ENCODE data around the gene RPL28. TPM values are rescaled to one million over a fixed set of nuclear protein-coding genes. Genes with fewer than 3 reads are reported as not detected.

Gene RPL28
- total and polyA plus RNA-seq, 2 of the 13 experiments (the other 11 are each of a cell fraction or from before 2014, with no cell fraction given) = 105 to 420 TPM

DNA sequence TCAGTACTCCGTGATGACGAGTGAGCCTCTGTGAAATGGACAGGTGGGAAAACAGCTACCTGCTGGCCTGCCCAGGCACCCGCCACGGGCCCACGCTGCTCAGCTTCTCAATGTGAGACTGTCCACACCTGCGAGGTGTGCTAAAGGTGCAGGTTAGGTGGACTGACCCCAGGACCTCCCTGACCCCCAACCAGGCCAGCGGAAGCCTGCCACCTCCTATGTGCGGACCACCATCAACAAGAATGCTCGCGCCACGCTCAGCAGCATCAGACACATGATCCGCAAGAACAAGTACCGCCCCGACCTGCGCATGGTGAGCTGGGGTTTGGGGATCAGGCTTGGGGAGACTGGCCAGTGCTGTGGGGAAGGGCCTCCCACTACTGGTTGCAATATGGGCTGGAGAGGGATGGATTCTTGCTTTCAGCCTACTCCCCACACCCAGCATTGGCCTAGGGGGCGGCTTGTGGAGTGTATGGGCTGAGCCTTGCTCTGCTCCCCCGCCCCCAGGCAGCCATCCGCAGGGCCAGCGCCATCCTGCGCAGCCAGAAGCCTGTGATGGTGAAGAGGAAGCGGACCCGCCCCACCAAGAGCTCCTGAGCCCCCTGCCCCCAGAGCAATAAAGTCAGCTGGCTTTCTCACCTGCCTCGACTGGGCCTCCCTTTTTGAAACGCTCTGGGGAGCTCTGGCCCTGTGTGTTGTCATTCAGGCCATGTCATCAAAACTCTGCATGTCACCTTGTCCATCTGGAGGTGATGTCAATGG lies 2.2 kb downstream of the RPL28 start (continued):
- TF ChIP-seq ZNF142 (CRISPR knock-in tag; IDR thresholded peaks at IDR 0.05) (no peak), RBFOX2 (IDR thresholded peaks at IDR 0.05; ENCODE audit: low read depth, low read length) (peak; percentile 52), ARID2 (CRISPR knock-in tag; IDR thresholded peaks at IDR 0.05; ENCODE audit: borderline replicate concordance) (peak; percentile 65; the same call in 1 of the 2 replicates), ZNF746 (CRISPR knock-in tag; IDR thresholded peaks at IDR 0.05) (0 out of 2 replicates have a peak, but pooled peaks have one; percentile 22), AGO2 (optimal IDR thresholded peaks at IDR 0.05; ENCODE audit: low read depth, low read length) (peak; percentile 72)

All from HepG2 (cell line).